Activated effector memory CD4-positive, alpha-beta T cell treated with Interleukin-2 at 50 U/mL for 16 hours (primary cell): ENCODE data around the gene HPSE2.
"Not testable (repeated sequence)": the region's sequence is repeated elsewhere in the genome, so short reads cannot be mapped to it uniquely, and the experiment has no call there.

Experiments used
- DNase-seq: peaks from one replicate; pipeline ENCODE4 v3.0.0-alpha.2; 2020

Gene HPSE2

DNA sequence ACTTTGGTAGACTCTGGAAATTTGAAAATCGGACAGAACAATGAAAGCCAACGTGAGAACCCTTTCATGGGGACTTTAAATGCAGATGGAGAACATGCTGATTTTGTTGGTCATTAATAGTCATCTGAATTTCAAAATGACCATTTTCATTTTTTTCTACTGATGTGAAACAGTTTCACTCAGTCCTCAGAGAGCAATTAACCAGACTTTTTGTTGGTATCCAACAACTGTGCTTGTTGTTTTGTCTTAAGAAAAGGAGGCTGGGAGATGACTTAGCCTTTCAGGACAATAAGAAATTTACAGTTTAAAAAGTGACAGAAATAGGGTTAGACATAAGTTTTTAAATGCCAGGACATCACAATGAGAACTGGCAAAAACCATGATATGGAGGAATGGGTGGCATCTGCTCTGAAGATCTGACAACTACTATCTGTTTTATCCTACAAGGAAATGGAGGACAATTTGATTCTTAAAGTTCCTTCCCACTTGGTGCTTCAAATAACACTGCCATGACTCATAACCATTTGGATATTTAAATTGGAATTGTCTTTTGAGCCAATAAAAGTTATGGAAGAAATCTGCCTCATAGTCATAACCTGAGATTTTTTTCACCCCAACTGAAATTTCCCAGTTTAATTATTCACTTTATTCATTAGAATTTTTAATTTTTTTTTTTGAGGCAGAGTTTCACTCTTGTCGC, 701.8 kb downstream of the HPSE2 start:
- no peak for DNase-seq

DNA sequence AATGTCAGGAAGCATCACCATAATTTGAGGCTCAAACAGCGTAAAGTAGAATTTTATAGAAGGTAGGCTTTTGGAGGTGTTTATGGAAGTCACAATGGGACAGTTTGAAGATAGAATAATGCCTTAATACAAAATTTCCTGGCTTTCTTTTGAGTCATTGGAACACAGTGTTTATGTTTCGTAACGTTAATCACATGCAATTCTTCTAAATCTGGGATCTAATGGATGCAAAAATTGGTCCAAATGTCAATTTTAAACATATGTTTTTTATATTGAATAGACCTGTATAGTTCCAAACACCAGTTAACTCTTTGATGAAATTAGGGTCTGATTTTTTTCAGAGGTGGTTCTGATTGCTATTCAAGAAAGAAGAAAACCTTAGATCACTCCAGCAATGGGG, 702.4 kb downstream of the HPSE2 start:
- DNase-seq: no peak

DNA sequence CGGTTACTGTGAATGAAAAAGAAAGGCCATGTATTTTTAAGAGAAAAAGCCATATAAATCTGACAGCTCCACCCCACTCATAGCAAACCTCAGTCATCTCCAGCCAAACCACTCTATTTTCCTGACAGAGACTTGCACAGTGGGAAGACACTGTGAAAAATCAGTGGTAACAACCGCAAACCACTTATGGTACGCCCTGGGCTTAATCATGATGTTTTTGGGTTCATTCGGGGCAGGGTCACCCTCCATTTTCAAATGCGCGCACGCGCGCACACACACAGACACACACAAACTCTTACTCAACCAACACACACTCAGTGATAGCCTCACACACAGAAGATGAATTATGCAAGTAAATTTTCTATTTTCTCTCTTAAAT, 706.9 kb downstream of the HPSE2 start:
- no peak for DNase-seq

DNA sequence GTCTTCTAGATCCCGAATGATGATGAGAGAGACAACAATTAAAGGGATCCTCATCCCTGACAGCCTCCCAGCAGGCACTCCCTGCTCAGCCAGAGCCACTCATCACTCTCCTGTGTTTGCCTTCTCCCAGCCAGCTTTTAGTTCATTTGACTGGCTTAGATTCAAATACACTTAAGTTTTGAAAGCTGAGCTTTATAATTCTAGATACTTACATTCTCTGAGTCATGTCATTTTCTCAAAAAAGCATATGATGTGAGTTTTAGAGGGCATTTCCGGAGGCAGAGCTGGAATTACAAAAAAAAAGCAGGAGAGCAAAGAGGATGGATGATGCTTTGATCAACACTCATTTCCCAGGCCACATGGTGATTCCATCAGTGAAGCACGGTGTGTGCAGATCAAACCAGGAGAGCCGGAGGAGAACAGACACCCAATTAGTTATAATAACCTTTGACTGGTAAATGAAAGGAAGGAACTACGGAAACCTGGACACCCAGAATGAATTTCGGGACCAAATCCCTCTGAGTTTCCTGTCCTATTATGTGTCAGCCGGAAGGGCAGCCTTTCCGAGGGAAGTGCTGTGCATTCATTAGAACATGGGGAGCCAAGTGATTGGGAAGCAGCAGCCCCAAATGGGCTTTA, 707.4 kb downstream of the HPSE2 start:
- DNase-seq: no peak

DNA sequence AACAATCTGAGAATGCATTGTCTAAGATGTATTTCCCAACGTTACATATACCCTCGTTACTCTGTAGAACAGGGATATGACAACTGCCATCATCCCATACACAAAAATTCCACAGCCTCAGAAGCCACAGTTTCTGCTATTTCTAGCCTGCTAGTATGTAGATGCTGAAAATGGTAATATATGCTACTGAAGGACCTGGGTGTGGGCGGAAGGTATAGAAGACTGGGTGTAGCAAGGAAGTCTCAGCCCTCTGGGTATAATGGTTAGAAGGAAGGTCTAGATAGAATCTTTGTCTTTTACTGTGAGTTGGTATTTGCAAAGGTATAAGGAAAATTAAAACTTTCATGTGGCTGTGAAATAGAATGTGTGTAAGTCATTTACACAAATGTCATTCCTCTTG, 709.7 kb downstream of the HPSE2 start:
- no peak for DNase-seq

DNA sequence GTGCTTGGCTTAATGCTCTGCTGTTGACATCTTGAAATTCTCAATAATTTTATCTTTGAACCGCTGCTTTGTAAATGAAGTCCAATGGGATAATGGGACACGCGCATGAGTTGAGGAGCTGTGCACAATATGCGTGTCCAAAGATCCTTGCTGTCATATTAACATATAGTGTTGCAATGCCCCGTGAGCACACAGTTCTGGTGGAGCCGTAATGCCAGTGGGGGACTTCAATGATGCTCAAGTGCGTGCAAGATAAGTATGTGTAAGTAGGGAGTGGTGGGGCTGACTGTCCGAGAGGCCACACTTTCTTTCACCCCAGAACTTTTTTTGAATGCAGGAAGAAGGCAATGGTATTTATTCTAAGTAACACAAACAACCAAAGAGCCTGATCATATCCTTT, 711.5 kb downstream of the HPSE2 start:
- no peak for DNase-seq

DNA sequence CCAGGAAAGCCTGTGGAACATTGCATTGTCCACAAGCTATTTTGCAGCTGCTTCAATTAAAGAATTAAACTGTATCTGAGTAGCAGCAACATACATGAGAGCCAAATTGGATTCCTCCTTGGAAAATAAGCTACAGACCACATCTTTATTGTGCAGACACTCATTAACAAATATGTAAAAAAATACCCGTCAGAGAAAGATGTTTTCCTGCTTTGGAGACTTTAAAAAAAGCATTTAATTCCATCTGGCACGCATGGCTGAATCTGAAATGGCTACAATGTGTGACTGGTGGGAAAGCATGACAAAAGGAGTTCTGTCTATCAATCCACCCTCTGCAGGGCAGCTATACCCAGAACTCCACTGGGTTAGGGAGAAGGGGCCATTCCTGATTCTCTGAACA, 715.8 kb downstream of the HPSE2 start:
- no peak for DNase-seq

DNA sequence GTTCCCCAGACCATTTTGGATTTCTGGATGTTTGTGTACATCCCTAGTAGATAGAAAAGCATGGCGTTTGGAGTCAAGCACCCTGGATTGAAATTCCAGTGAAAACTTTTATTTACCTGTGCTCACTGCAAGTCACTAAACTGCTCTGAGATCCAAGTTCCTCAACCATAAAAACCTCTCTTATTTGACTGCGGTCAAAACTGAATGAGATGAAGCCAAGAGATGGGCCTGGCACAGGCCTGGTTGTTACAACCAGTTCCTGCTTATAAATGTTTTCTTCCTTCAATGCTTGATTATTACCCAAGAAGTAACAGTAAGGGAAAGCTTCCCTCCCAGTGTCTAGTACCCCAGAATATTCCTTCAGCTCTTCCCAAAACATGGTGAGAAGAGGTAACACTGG, 718.0 kb downstream of the HPSE2 start:
- DNase-seq: no peak

DNA sequence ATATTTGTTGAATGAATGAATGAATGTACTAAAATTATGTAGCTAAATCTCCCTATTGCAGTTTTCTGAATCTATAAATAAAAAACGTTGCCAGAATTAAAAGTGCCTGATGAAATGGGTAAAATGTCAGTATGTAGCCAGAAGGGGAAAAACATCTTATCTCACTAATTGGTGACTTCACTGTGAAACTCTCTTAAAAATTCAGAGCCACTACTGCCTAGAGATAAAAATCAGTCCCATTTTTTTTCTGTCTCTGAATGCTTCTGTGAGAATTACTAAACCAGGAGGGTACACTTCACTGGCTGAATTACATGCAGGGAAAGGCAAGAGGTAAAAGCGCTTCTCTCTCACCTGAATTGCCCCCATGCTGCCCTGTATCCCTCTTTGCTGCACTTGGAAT, 719.3 kb downstream of the HPSE2 start:
- DNase-seq: no peak

DNA sequence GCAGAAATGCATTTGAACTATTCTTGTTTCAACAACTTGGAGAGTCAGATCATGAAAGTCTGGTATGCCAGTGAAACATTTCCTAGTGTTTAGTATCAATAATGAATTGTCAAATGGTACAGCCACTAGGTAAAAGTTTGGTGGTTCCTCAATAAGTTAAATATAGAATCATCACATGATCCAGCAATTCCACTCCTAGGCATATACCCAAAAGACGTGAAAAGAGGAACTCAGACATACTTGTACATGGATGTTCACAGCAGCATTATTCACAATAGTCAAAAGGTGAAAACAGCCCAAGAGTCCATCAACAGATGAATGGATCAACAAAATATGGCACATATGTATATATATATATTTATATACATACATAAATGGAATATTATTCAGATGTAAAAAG, 721.9 kb downstream of the HPSE2 start:
- DNase-seq: no peak

DNA sequence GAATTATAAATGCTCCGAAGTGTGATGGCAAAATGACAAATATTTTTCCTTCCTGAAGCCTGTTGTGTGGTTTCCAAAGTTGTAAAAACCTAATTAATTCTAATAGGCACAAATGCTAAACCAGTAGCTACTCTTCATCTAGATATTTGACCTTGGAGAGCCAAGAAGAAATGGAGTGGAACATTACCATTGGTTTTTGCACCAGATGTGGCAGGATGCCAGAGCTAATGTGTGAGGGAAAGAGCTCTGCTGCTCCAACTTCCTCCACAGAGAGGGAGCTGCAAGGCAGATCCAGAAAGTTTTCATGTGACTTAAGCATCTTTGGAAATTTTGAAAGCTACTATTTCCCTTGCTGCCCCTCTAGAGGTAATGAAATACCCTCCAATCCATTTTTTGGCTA, 723.8 kb downstream of the HPSE2 start:
- DNase-seq: no peak

DNA sequence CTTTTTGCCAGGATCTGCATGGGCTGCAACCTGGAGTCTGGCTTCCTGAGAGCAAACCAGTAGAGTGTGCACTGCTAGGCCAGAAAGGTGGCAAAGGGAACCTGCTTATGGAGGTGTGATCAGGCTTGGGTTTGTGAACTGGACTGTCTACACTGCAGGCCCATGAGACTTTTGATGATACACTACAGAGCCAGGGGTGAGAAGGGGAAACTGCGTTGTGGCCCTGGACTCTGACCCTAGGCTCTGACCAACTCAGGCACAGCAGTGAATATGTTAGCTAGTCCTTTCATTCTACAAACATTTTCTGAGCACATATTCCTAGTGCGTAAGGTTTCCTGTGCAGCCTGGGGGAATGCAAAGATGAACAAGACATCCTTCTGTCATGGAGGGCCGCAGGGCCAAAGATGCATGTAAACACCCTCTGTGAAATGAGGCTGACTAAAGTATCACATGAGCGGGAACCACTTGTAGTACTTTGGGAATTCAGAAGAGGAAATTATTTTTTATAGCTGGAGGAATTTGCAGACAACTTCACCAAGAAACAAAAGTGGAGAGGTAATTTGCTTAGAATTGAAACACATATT, 725.1 kb downstream of the HPSE2 start:
- no peak for DNase-seq

DNA sequence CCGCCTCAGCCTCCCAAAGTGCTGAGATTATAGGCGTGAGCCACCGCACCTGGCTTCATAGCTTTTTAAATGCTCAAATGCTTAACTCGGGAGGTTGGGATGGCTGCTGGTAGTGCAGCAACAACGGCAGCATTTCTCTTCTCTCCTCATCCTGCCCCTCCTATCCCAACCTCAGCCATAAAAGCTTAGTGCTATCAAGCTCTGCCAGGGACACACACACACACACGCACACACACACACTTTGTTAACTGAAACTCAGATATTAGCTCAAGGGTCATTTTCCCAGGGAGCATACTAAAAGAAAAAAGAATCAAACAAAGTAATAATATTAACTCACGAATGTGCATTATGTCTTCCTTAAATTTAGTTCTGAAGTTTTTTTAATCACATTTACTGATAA, 725.9 kb downstream of the HPSE2 start:
- DNase-seq: no peak

DNA sequence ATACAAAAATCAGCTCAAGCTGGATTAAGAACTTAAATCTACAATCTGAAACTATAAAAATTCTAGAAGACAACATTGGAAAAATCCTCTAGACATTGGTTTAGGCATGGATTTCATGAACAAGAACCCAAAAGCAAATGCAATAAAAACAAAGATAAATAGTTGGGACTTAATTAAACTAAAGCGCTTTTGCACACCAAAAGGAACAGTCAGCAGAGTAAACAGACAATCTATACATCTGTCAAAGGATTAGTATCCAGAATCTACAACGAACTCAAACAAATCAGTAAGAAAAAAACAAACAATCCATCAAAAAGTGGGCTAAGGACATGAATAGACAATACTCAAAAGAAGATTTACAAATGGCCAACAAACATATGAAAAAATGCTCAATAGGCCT, 733.1 kb downstream of the HPSE2 start:
- not testable (repeated sequence) for DNase-seq

DNA sequence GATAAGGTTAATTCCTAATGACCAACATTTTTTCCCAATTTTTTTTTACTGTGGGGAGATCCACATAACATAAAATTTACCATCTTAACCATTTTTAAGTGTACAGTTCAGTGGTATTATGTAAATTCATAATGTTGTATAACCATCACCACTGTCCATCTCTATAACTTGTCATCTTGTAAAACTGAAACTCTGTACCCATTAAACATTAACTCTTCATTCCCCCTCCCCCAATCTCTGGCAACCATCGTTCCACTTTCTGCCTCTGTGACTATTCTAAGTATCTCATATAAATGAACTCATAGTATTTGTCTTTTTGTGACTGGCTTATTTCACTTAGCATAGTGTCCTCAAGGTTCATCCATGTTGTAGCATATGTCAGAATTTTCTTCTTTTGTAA, 742.9 kb downstream of the HPSE2 start:
- DNase-seq: no peak

DNA sequence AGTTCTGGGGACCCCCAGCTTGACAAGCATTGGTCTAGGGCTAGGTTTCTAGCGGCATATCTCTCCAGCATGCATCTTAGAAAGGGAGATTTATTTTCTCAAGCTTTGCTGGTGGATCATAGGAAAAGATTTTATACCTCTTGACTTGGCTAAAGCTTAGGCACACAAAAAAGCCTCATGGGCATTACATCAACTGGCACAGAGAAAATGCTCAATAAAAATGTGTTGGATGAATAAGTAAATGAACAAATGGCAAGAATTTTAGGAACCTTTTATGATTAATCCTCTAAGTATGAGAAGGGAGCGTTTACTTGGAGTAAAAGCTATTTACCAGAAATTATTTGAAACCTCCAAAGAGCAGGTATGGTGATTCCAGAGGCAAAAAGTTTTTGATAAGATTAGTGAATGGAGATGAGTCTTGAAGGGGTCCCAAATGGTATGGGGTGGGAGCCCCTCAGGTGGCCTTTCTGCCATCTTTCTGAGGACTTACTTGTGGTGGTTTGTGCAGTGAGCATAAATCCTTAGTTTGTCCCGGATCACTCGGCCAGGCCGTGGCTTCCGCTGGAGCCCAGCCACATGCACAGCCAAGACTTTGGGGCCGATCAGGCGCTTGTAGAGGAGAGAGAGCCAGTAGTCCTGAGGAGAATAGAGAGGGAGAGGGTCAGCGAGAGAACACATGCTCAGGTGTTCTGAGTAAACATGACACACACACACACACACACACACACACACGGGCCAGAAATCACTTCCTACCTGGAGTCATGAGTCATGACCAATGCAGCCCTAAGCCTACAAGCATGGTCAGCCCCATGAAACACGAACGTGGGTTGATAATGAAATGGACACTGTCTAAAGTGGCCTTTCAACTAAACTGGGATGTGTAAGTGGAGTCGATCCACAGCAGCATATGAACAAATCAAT, 745.8 kb downstream of the HPSE2 start:
- DNase-seq: no peak

DNA sequence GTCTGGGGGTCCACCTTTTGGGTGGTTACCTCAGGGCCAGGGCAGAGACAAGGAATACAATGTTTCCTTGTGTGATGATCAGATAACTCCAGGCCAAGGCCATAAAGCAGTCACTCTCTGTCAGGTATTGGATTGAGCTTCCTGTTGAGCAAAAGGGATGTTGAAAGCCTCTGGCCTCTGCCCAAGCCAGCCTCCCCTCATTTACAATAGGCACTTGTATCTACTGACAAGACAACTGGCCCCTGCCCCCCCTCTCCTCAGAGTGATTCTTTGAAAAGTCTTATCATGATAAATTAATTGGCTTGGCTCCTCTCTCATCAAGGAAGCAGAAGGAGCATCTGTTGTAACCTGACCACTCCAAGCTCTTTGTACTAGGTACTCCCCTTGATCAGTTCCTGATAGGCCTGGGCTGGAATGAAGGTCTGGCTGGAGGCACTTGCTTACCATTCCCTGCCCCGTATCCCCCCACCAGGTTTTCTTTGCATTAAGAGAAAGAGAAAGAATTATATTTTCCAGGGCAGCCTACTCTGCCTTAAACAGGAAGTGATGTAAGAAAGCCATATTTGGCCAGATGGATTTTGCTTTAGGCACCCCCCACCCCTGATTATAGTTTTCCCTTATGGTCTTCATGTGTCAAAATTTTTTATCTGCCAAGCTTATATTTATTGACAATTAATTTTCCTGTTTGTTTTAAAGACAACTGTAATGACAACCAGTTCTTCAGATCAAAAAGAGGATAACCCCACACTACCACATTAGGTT, 746.8 kb downstream of the HPSE2 start:
- DNase-seq: no peak

DNA sequence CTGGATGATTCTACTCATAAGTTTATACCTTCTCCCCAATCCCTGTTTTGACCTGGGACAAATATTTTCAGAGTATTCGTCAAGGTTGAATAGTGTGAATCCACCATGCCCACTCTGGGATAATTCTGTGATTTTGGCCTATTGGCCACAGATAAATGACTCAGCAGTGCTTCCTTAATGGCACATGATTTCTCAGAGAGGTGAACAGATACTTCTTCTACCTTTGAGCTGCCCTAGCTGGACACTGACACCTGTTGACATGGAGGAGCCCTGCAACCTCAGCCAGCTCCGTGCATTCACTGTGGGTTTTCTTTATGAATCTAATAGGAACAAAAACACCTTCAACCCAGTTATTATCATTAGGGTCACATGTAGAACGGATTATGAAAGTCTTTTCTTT, 748.0 kb downstream of the HPSE2 start:
- DNase-seq: no peak

DNA sequence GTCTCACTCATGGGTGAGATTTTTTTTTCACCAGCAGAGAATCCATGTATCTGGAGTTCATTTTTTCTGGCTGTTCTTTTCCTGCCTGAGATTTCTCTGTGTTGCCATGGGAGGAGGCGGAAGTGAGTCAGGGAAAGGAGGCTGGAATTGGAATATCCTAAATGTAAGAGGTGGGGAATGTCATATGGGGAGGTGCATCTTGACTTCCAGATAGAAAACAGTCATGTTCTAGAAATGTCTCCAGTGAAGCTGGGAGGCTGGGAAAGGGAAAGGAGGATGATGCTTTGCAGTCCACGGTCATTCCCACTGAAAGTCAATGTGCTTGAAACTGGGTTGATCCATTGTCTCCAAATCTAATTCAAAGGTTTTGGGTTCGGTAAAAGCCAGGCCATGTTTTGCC, 749.2 kb downstream of the HPSE2 start:
- no peak for DNase-seq

DNA sequence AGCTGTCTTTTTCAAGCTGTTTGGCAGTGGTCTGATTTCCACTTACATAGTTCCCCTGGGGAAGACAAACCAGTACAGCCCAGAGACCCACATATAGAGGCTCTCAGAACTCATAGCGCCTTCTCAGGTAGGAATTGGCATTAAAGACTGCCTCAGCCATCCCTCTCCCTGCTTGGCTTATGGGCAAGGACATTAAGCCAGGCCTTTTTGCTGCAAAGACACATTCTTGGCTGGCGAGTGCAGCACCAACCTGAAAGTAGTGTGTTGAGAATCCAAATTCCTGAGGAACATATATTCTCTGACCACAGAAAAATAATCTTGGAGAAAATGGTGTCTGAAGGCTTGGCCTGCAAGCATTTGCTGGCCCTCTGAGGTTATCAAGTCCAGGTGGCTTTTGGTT, 749.7 kb downstream of the HPSE2 start:
- no peak for DNase-seq

DNA sequence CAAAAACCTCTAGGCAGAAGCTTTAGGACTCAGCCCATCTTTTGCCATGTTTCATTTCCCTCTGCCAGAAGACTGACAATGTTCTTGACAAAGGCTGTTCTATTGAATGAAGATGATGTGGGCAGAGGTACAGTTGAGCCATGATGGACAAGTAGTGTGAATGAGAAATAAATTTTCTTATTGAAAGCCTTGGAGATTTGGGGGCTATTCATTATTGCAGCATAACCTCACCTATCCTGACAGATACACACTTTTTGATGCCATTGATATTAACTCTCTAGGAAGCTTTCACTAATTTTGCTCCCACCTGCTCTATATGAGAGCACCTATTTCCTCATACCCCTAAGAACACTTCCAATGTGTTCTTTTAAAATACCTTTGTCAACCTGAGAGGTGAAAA, 752.0 kb downstream of the HPSE2 start:
- DNase-seq: no peak

DNA sequence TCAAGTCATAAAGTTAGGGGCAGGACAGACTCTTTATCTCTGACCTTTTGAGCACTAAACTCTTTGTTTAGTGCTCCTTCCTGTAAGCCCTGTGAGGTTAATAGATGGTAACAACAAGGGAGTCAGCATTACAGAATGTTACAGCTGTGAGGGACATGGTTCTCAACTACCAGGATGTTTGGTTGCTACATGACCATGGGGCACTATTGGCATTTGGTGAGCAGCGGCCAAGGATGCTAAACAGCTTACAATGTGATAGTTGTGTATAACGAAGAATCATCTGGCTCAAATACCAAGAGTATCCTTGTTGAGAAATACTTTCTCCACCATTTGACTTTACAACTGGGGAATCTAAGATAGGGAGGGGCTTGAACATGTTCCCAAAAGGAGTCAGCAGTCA, 753.6 kb downstream of the HPSE2 start:
- no peak for DNase-seq

DNA sequence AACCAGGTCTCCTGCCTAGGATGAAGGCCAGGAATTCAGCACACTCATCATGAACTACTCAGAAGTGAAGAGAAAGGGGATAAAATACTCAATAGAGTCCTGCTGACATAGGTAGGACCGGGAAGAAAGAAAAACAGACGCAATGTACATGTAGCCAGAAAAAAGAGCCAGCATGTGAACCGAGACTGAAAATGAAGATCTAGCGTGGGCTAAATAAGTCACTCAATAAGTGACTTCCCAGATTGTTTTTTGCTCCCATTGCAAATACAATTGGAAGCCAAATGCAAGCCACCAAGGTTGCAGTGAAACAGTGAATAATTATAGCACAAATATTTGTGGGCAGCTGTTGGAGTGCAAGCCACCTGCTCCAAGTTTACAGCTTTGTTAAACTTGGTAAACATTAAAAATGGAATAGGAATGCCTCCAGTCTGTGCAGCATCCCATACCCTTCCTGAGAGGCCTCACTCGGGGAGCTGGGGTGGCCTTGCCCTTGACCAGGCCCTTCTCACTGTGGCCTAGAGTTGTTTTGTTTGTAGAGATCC, 754.2 kb downstream of the HPSE2 start:
- no peak for DNase-seq
